ENCODE data around the gene PEAR1. TPM values are rescaled to one million over a fixed set of nuclear protein-coding genes. Genes with fewer than 3 reads are reported as not detected.
A peak's percentile ranks its signal among the peaks of the same experiment; 100 is the strongest.

The PEAR1 gene
- total RNA-seq, 1 donor from 2014 or later = 1.8 TPM

- DNase-seq (ENCODE audit: low read depth) (no peak), FAIRE-seq (no peak)
- H3K4me3 ChIP-seq (ENCODE audit: low read depth, low read length) = no peak overlapping the region
- H3K36me3 ChIP-seq (ENCODE audit: control insufficient read depth, insufficient read depth, low read length) = no peaks in the 10 kb centered on the region
- TF ChIP-seq, protein P1, sequence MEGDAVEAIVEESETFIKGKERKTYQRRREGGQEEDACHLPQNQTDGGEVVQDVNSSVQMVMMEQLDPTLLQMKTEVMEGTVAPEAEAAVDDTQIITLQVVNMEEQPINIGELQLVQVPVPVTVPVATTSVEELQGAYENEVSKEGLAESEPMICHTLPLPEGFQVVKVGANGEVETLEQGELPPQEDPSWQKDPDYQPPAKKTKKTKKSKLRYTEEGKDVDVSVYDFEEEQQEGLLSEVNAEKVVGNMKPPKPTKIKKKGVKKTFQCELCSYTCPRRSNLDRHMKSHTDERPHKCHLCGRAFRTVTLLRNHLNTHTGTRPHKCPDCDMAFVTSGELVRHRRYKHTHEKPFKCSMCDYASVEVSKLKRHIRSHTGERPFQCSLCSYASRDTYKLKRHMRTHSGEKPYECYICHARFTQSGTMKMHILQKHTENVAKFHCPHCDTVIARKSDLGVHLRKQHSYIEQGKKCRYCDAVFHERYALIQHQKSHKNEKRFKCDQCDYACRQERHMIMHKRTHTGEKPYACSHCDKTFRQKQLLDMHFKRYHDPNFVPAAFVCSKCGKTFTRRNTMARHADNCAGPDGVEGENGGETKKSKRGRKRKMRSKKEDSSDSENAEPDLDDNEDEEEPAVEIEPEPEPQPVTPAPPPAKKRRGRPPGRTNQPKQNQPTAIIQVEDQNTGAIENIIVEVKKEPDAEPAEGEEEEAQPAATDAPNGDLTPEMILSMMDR (IDR thresholded peaks at IDR 0.05; ENCODE audit: insufficient read depth, low read length, severe bottlenecking) = no peak
- no peaks in the 10 kb centered on the region for H3K27me3 ChIP-seq (ENCODE audit: control insufficient read depth, insufficient read depth, low read length)
Observed at GRCh38 chr1:156895927-156896326, 2.4 kb downstream of the PEAR1 start.

DNA sequence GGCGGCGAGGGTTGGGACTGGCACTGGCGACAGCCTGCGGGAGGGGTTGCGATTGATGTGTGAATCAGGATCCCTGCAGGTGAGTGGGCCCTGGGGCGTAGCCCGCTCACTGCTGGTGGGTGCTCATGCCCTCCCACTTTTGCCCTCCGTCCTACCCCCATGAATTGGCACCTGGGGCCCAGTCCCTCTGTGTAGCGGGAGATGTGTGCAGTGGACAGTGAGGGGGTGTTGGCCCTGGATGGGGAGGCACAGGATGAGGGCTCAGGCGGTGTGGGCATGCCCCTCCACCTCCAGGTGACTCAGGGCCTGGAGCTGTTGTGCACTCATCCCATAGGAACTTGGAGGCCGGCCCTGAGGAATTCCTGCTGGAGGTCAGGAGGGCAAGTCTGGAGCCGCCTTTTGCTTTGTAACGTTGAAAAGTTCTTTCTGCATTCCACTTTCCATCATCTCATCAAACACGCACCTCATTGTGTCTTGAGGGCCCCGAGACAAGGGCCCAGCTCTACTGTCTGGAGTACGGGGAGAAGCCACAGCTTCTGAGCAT is 3.0 kb downstream of the PEAR1 start:
- FAIRE-seq (no peak), DNase-seq (ENCODE audit: low read depth) (peak; percentile 93)
- TF ChIP-seq, protein P1 (IDR thresholded peaks at IDR 0.05; ENCODE audit: insufficient read depth, low read length, severe bottlenecking) = no peak
- Histone ChIP-seq H3K27me3 (ENCODE audit: control insufficient read depth, insufficient read depth, low read length) (no peaks in the 10 kb centered on the region), H3K36me3 (ENCODE audit: control insufficient read depth, insufficient read depth, low read length) (no peaks in the 10 kb centered on the region), H3K4me3 (ENCODE audit: low read depth, low read length) (no peak overlapping the region)

GRCh38 chr1:156897078-156897825 is 3.7 kb downstream of the PEAR1 start:
- no peaks in the 10 kb centered on the region for H3K27me3 ChIP-seq (ENCODE audit: control insufficient read depth, insufficient read depth, low read length)
- no peak overlapping the region for H3K4me3 ChIP-seq (ENCODE audit: low read depth, low read length)

DNA sequence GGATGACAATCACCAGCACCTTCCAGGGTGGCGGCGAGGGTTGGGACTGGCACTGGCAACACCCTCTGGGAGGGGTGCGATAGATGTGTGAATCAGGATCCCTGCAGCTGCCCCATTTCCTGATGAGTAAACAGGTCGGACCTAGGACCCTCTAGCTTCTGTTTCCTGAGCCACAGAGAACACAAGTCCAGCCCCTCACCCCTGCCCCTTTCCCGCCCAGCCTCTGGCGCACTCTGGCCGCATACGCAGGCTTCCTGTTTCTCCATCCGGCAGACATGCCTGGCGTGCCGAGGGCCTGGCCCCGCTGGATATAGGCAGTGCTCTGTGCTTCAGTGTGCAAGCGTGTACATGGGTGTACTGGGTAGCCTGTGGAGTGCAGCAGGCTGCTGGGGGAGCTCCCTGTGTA is 4.6 kb downstream of the PEAR1 start:
- peak; percentile 78 for DNase-seq (ENCODE audit: low read depth)
- Histone ChIP-seq H3K4me3 (ENCODE audit: low read depth, low read length) (no peak overlapping the region), H3K27me3 (ENCODE audit: control insufficient read depth, insufficient read depth, low read length) (no peaks in the 10 kb centered on the region), H3K36me3 (ENCODE audit: control insufficient read depth, insufficient read depth, low read length) (no peaks in the 10 kb centered on the region)
- no peak for FAIRE-seq
- TF ChIP-seq, protein P1 (IDR thresholded peaks at IDR 0.05; ENCODE audit: insufficient read depth, low read length, severe bottlenecking) = no peak

More at GRCh38 chr1:156897078-156897825, 3.7 kb downstream of the PEAR1 start:
- peak; percentile 54 for DNase-seq (ENCODE audit: low read depth)
- H3K36me3 ChIP-seq (ENCODE audit: control insufficient read depth, insufficient read depth, low read length) = no peaks in the 10 kb centered on the region
- TF ChIP-seq, protein P1 (IDR thresholded peaks at IDR 0.05; ENCODE audit: insufficient read depth, low read length, severe bottlenecking) = no peak
- FAIRE-seq = no peak

- Histone ChIP-seq H3K4me3 (ENCODE audit: low read depth, low read length) (no peak overlapping the region), H3K27me3 (ENCODE audit: control insufficient read depth, insufficient read depth, low read length) (no peaks in the 10 kb centered on the region), H3K36me3 (ENCODE audit: control insufficient read depth, insufficient read depth, low read length) (no peaks in the 10 kb centered on the region)
- TF ChIP-seq, protein P1 (IDR thresholded peaks at IDR 0.05; ENCODE audit: insufficient read depth, low read length, severe bottlenecking) = no peak
- no peak for DNase-seq (ENCODE audit: low read depth)
- no peak for FAIRE-seq
Observed at GRCh38 chr1:156898971-156899664, 5.6 kb downstream of the PEAR1 start.

Measured in bronchial epithelial cell (primary cell).